VCaP (cell line): ENCODE measurements around the gene HIPK1.

Experiments
- H3K27ac ChIP-seq: fragments of 450-650 bp; 2 replicates; pipeline ENCODE4 v1.5.1; 2017
- CTCF ChIP-seq: fragments of 450-650 bp; conservative IDR thresholded peaks from 2 replicates; pipeline ENCODE4 v1.5.1; 2017; ENCODE audit warnings: mild to moderate bottlenecking, moderate library complexity

Gene HIPK1

GRCh38 chr1:114022877-114023276 is 93.8 kb downstream of the HIPK1 start:
- no peak for TF ChIP-seq CTCF
- no peak overlapping the region for H3K27ac ChIP-seq

- H3K27ac ChIP-seq = no peak overlapping the region
Measured at GRCh38 chr1:114023377-114023776, 94.3 kb downstream of the HIPK1 start.

GRCh38 chr1:114024049-114024448 is 94.9 kb downstream of the HIPK1 start:
- TF ChIP-seq CTCF = no peak
- no peak overlapping the region for H3K27ac ChIP-seq

More at GRCh38 chr1:114023377-114023776, 94.3 kb downstream of the HIPK1 start:
- no peak for TF ChIP-seq CTCF

GRCh38 chr1:114025609-114026401 is 96.7 kb downstream of the HIPK1 start:
- H3K27ac ChIP-seq = no peak overlapping the region
- TF ChIP-seq CTCF = no peak

GRCh38 chr1:114026797-114027196 is 97.7 kb downstream of the HIPK1 start:
- no peak overlapping the region for H3K27ac ChIP-seq
- TF ChIP-seq CTCF = no peak
